PFSK-1 (cell line): ENCODE results near the gene DPPA2.

ENCODE experiments used
- SIN3A ChIP-seq: IDR thresholded peaks from 2 replicates; pipeline ENCODE4 v1.6.1; 2012; ENCODE audit warnings: mild to moderate bottlenecking, low read length, moderate library complexity, borderline replicate concordance; ENCODE audit not compliant: insufficient read depth
- TAF1 ChIP-seq: IDR thresholded peaks from 2 replicates; pipeline ENCODE4 v1.6.1; 2012; ENCODE audit warnings: low read length, control low read depth, borderline replicate concordance; ENCODE audit not compliant: insufficient read depth

- TF ChIP-seq TAF1, result no peak
- TF ChIP-seq SIN3A, result no peak
Measured at GRCh38 chr3:109346770-109347295, 30.5 kb upstream of the DPPA2 start.
